Neutrophil (primary cell): ENCODE measurements around the gene TASP1.

ENCODE experiments used
- H3K27ac ChIP-seq: fragments of 200-600 bp; sonication (generic); 2 replicates; pipeline ENCODE4 v1.5.1; 2016; ENCODE audit warnings: mild to moderate bottlenecking, moderate library complexity
- H3K27me3 ChIP-seq: fragments of 200-600 bp; sonication (generic); 2 replicates; pipeline ENCODE4 v1.6.0; 2016; ENCODE audit warnings: mild to moderate bottlenecking
- H3K36me3 ChIP-seq: fragments of 200-600 bp; sonication (generic); 2 replicates; pipeline ENCODE4 v1.5.1; 2017
- H3K4me1 ChIP-seq, 2 experiments: fragments of 200-600 bp in 1 of 2; sonication (generic) in 1 of 2; 1 replicate in 1 of 2; 2 replicates in 1 of 2; pipeline versions ENCODE4 v1.5.1 to v1.6.1; 2013 to 2016; ENCODE audit warnings: low read depth in 1 of 2, low read length in 1 of 2, mild to moderate bottlenecking in 1 of 2, moderate library complexity in 1 of 2; ENCODE audit not compliant: control insufficient read depth in 1 of 2, insufficient read depth in 1 of 2
- H3K4me3 ChIP-seq, 2 experiments: fragments of 200-600 bp in 1 of 2; sonication (generic) in 1 of 2; 1 replicate in 1 of 2; 2 replicates in 1 of 2; pipeline ENCODE4 v1.5.1; 2013 to 2016; ENCODE audit warnings: low read depth in 1 of 2, low read length in 1 of 2, mild to moderate bottlenecking in 1 of 2, moderate library complexity in 1 of 2
- H3K9me3 ChIP-seq: fragments of 200-600 bp; sonication (generic); 2 replicates; pipeline ENCODE4 v1.5.1; 2016
- CTCF ChIP-seq: fragments of 200-600 bp; sonication (generic); IDR thresholded peaks from 2 replicates; pipeline ENCODE4 v1.5.1; 2016; ENCODE audit warnings: antibody characterized with exemption

Gene TASP1

DNA sequence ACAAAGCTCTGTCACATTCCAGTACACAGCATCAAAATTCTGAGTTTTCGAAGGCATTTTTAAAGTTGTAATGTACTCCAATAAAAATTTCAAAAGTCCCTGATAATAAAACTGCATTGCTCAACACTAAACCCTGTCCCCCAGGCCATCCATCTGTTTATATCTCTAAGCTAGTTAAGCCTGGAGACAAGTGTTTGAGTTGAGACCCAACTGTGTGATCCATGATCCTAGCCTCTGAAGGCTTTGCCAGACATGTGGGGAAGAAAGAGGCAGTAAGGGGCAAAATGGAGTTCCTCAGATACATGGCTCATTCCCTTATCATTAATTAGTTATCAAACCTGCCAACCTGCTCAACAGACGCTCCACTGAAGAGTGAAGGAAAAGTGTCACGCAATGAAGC is 219.3 kb downstream of the TASP1 start:
- Histone ChIP-seq H3K4me1 (no peaks in the 10 kb centered on the region), H3K4me3 (no peak overlapping the region), H3K27ac (no peak overlapping the region), H3K9me3 (no peaks in the 10 kb centered on the region), H3K36me3 (no peaks in the 10 kb centered on the region), H3K27me3 (no peaks in the 10 kb centered on the region)
- no peak for TF ChIP-seq CTCF

GRCh38 chr20:13418263-13419229 is 220.2 kb downstream of the TASP1 start:
- TF ChIP-seq CTCF: no peak
- no peaks in the 10 kb centered on the region for H3K36me3 ChIP-seq
- H3K27me3 ChIP-seq: no peaks in the 10 kb centered on the region
- no peak overlapping the region for H3K4me3 ChIP-seq
- H3K9me3 ChIP-seq: no peaks in the 10 kb centered on the region
- H3K4me1 ChIP-seq: no peaks in the 10 kb centered on the region
- no peak overlapping the region for H3K27ac ChIP-seq

DNA sequence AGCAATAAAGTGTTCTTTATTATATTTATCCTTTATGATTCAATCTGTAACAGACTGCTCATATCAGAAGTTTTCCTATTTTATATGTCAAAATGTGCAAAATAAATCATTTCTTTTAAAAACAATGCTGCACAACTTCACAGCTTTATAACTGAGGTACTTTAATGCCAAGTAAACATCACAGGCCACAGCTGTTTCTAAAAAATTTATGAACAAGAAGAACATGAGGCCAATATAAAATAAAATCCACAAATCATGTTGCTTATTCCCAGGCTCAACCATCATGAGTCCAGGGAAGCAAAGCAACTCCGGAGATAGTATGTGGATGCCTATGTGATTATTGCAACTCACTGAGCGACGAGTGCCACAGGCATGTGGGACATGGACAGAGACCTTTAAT is 222.2 kb downstream of the TASP1 start:
- Histone ChIP-seq H3K4me3 (no peak overlapping the region), H3K36me3 (no peaks in the 10 kb centered on the region), H3K9me3 (no peaks in the 10 kb centered on the region), H3K27ac (no peak overlapping the region), H3K27me3 (no peaks in the 10 kb centered on the region), H3K4me1 (no peaks in the 10 kb centered on the region)
- no peak for TF ChIP-seq CTCF

GRCh38 chr20:13412806-13413445 is 225.8 kb downstream of the TASP1 start:
- H3K9me3 ChIP-seq: no peaks in the 10 kb centered on the region
- H3K27ac ChIP-seq: no peak overlapping the region
- no peak overlapping the region for H3K4me3 ChIP-seq
- no peak for TF ChIP-seq CTCF
- H3K4me1 ChIP-seq: no peaks in the 10 kb centered on the region
- H3K27me3 ChIP-seq: no peaks in the 10 kb centered on the region
- no peaks in the 10 kb centered on the region for H3K36me3 ChIP-seq

GRCh38 chr20:13404293-13404692 is 234.4 kb downstream of the TASP1 start:
- no peak for TF ChIP-seq CTCF
- Histone ChIP-seq H3K27ac (no peak overlapping the region), H3K4me3 (no peak overlapping the region), H3K4me1 (no peaks in the 10 kb centered on the region), H3K36me3 (no peaks in the 10 kb centered on the region), H3K27me3 (no peaks in the 10 kb centered on the region), H3K9me3 (no peaks in the 10 kb centered on the region)
